HG03520 (cell line): ENCODE results near the gene SCUBE3.

Experiments used
- ATAC-seq: cut with Tn5 transposase; IDR thresholded peaks from one replicate; pipeline ENCODE4 v1.9.1; 2021; ENCODE audit warnings: mild to moderate bottlenecking, moderate library complexity; ENCODE audit not compliant: unreplicated experiment

The SCUBE3 gene

GRCh38 chr6:35213824-35214756 is at the start of gene SCUBE3:
Gene SCUBE3, plus strand, starts transcription at chr6:35213956. Its CDS starts 463 bp downstream, at chr6:35214419.
- no peak for ATAC-seq

- no peak for ATAC-seq
Observed at GRCh38 chr6:35164277-35164676, 49.5 kb upstream of the SCUBE3 start.

- ATAC-seq = no peak
Observed at GRCh38 chr6:35164868-35165267, 48.9 kb upstream of the SCUBE3 start.

- ATAC-seq = no peak
Observed at GRCh38 chr6:35165630-35166071, 48.1 kb upstream of the SCUBE3 start.

GRCh38 chr6:35166116-35166515 is 47.6 kb upstream of the SCUBE3 start:
- no peak for ATAC-seq

- ATAC-seq = no peak
Observed at GRCh38 chr6:35166520-35166919, 47.2 kb upstream of the SCUBE3 start.

- no peak for ATAC-seq
Observed at GRCh38 chr6:35167505-35167904, 46.3 kb upstream of the SCUBE3 start.

GRCh38 chr6:35168461-35168861 is 45.3 kb upstream of the SCUBE3 start:
- ATAC-seq = no peak

- no peak for ATAC-seq
Observed at GRCh38 chr6:35170166-35170565, 43.6 kb upstream of the SCUBE3 start.

GRCh38 chr6:35170891-35171290 is 42.9 kb upstream of the SCUBE3 start:
- no peak for ATAC-seq

- no peak for ATAC-seq
Observed at GRCh38 chr6:35173044-35173426, 40.7 kb upstream of the SCUBE3 start.

GRCh38 chr6:35173427-35174087 is 40.2 kb upstream of the SCUBE3 start:
- no peak for ATAC-seq

- no peak for ATAC-seq
Observed at GRCh38 chr6:35174088-35174434, 39.7 kb upstream of the SCUBE3 start.

- ATAC-seq = no peak
Observed at GRCh38 chr6:35174501-35174900, 39.3 kb upstream of the SCUBE3 start.

- no peak for ATAC-seq
Observed at GRCh38 chr6:35176301-35177024, 37.3 kb upstream of the SCUBE3 start.

- no peak for ATAC-seq
Observed at GRCh38 chr6:35177157-35177556, 36.6 kb upstream of the SCUBE3 start.

- no peak for ATAC-seq
Observed at GRCh38 chr6:35177596-35177995, 36.2 kb upstream of the SCUBE3 start.

GRCh38 chr6:35178012-35178411 is 35.7 kb upstream of the SCUBE3 start:
- ATAC-seq = no peak

GRCh38 chr6:35178932-35179832 is 34.6 kb upstream of the SCUBE3 start:
- no peak for ATAC-seq

GRCh38 chr6:35179901-35180535 is 33.7 kb upstream of the SCUBE3 start:
- ATAC-seq = no peak
